ENCODE results near the gene CENPC.

The CENPC gene

DNA sequence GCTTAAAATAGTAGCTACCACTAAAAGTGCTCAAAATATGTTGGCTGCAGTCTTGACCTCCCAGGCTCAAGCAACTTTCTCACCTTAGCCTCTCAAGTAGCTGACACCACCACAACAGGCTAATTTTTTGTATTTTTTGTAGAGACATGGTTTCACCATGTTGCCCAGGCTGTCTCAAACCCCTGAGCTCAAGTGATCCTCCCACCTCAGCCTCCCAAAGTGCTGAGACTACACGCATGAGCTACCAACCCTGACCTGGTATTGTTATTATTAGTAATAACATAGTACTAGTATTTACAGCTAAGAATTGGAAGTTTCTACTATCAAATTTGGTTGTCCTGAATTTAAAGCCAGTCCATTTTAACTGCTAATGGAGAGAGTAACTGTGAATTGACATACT lies 31.2 kb upstream of the CENPC start:
- no peak overlapping the region for H3K27ac ChIP-seq
- no peak for TF ChIP-seq ZFX (IDR thresholded peaks at IDR 0.05; ENCODE audit: borderline replicate concordance)
- TF ChIP-seq, protein P1, sequence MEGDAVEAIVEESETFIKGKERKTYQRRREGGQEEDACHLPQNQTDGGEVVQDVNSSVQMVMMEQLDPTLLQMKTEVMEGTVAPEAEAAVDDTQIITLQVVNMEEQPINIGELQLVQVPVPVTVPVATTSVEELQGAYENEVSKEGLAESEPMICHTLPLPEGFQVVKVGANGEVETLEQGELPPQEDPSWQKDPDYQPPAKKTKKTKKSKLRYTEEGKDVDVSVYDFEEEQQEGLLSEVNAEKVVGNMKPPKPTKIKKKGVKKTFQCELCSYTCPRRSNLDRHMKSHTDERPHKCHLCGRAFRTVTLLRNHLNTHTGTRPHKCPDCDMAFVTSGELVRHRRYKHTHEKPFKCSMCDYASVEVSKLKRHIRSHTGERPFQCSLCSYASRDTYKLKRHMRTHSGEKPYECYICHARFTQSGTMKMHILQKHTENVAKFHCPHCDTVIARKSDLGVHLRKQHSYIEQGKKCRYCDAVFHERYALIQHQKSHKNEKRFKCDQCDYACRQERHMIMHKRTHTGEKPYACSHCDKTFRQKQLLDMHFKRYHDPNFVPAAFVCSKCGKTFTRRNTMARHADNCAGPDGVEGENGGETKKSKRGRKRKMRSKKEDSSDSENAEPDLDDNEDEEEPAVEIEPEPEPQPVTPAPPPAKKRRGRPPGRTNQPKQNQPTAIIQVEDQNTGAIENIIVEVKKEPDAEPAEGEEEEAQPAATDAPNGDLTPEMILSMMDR (IDR thresholded peaks at IDR 0.05): no peak

DNA sequence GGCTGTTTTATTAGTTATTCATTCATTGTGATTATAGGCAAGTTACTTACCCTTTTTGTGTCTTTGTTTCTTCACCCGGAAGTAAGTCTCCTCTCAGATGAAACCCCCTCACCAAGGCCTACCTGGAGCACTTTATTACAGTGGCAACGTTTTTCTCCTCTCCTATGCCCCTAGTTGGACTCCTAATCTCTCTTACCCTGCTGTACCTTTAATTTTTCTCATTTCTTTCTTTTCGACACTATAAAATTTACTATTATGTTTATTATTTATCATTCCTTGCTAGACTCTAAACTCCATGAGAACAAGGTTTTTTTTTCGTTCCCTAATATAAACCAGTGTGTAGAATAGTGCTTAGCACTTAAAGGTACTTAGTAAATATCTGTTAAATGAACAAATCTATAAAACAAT lies 30.8 kb upstream of the CENPC start:
- TF ChIP-seq, protein P1 (IDR thresholded peaks at IDR 0.05): no peak
- TF ChIP-seq ZFX (IDR thresholded peaks at IDR 0.05; ENCODE audit: borderline replicate concordance): no peak
- H3K27ac ChIP-seq: no peak overlapping the region

DNA sequence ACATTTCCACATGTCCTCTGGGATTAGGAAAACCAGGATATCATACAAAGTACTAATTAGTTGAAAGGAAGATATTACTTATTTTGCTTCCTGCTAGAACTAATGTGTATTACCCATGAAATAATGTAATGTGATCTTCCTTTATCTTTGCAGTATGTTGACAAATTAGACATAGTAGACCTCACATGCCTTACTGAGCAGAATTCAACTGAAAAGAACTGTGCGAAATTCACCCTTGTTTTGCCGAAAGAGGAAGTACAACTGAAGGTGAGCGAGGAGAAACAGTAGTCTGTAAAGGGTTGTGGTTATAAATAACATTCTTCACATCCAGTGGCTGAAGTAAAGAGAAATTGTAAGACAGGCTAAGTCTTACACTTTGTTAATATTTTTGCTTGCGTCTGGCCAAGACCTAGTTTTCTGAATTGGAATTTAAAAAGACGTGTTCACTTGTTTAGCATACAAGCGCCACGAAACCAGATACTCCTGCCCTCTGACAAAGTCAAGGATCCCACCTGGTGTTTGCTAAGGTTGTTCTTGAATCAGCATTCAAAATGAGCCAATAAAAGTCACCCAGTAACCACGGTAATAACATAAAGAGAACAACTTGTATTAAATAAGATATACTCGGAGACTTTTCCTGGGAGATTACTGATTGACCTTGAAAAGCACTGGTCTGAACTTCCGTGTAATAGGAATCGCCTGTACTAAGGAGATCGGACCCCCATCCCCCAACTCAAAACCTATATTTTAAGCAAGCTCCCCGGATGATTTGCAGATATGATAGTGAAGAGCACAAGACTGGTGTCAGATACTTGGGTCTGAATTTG lies 30.1 kb upstream of the CENPC start:
- no peak overlapping the region for H3K27ac ChIP-seq
- TF ChIP-seq, protein P1 (IDR thresholded peaks at IDR 0.05): no peak
- TF ChIP-seq ZFX (IDR thresholded peaks at IDR 0.05; ENCODE audit: borderline replicate concordance): no peak

DNA sequence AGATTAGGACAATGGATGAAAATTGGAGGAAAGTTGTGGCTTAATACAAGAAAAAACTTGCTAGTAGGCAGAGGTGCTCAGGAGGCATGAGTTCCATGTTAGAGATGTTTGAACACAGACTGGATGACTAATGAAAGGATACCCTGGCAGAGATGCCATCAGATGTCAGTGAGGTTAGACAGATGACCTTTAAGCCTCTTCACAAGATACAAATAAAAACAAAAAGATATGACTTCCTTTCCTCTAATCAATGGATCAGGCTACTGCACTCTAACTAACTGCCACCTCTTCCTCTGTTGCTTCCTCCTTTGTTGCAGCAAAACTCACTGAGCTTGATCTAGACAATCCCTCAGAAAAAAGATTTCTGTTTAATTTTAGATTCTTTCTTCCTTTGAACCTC lies 27.9 kb upstream of the CENPC start:
- H3K27ac ChIP-seq: no peak overlapping the region
- TF ChIP-seq, protein P1 (IDR thresholded peaks at IDR 0.05): no peak
- TF ChIP-seq ZFX (IDR thresholded peaks at IDR 0.05; ENCODE audit: borderline replicate concordance): no peak

DNA sequence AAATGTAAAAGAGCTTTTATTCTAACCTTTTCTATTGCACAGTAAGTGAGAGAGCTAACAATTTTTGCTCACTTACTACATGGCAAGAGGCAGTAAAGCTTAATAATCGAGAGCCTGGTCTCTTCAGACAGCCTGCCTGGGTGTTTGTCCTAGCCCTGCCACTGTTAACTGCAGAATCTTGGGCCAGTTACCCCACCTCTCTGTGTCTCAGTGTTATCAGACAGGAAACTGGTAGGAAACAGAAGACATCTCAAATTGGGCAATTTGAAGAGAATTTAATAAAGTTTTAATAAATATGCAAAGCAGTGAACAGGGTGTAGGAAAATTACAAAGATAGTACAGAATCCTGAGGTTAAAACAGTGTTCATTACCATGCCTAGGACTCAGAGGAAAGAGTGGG lies 26.7 kb upstream of the CENPC start:
- no peak overlapping the region for H3K27ac ChIP-seq

DNA sequence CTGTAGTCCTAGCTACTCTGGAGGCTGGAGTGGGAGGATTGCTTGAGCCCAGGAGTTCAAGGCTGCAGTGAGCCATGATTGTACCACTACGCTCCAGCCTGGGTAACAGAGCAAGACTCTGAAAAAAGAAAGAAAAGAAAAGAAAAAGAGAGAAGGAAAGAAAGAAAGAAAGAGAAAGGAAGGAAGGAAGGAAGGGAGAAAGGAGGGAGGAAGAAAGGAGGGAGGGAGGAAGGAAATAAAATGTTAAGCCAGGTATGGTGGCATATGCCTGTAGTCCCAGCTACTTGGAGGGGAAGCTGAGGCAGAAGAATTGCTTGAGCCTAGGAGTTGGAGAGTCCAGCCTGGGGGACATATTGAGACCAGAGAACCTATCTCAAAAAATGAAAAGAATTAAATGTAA lies 25.2 kb upstream of the CENPC start:
- H3K27ac ChIP-seq: peak overlapping the region; percentile 40
- TF ChIP-seq, protein P1 (IDR thresholded peaks at IDR 0.05): no peak
- TF ChIP-seq ZFX (IDR thresholded peaks at IDR 0.05; ENCODE audit: borderline replicate concordance): no peak

More for the DNA sequence above, 26.7 kb upstream of the CENPC start:
- TF ChIP-seq ZFX (IDR thresholded peaks at IDR 0.05; ENCODE audit: borderline replicate concordance): no peak
- TF ChIP-seq, protein P1 (IDR thresholded peaks at IDR 0.05): no peak

DNA sequence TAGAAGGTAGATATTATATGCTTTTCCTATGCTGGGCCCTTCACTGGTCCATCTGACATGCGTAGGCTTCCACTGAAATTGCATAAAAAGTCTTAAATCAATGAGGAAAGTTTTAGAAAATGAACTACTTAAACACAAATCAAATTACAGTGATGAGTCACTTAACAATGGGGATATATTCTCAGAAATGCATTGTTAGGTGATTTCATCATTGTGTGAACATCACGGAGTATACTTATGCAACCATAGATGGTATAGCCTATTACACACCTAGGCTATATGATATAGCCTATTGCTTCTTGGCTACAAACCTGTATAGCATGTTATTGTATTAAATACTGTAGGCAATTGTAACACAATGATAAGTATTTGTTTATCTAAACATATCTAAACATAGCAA lies 23.5 kb upstream of the CENPC start:
- no peak for TF ChIP-seq ZFX (IDR thresholded peaks at IDR 0.05; ENCODE audit: borderline replicate concordance)
- TF ChIP-seq, protein P1 (IDR thresholded peaks at IDR 0.05): no peak
- no peak overlapping the region for H3K27ac ChIP-seq

Data from 22Rv1 (cell line).